Erythroblast (primary cell): Measurements from ENCODE around the gene CNBD2.

Source experiments
- GATA1 ChIP-seq: IDR thresholded peaks from 2 replicates; pipeline ENCODE4 v1.6.1; 2011; ENCODE audit warnings: low read depth, mild to moderate bottlenecking, control low read depth, low read length, moderate library complexity
- POLR2A ChIP-seq: IDR thresholded peaks from 2 replicates; pipeline ENCODE4 v1.6.1; 2011; ENCODE audit warnings: mild to moderate bottlenecking, low read length

DNA sequence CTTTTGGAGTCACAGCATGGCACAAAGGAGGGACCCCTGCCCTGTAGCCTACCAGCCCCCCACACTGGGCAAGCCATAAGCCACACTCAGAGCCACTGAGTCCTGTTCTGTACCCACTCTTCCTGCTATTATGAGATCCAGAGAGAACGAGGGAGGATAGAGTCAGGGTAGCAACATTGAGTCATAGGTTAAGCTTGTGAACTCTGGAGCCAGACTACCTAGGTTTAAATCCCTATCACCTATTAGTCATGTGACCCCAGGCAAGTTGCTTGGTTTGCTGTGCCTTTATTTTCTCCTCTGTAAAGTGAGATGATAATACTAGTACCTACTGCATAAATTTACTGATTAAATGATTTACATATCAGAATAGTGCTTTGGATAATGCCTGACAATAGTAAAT lies 540 bp downstream of the CNBD2 start:
- no peak for TF ChIP-seq POLR2A
- TF ChIP-seq GATA1, result no peak
